Stimulated activated CD4-positive, alpha-beta T cell treated with anti-CD3 and anti-CD28 coated beads, Interleukin-1b, Interleukin-23, amount 100 ng/mL, for 24 hours (primary cell): ENCODE data around the gene CFAP251.
"Not testable (repeated sequence)": the region's sequence is repeated elsewhere in the genome, so short reads cannot be mapped to it uniquely, and the experiment has no call there.

Experiments
- DNase-seq, 4 experiments: peaks; one replicate each; pipeline ENCODE4 v3.0.0-alpha.2; 2020; ENCODE audit warnings: low read depth in 4 of 4, low spot score in 1 of 4

Gene CFAP251

DNA sequence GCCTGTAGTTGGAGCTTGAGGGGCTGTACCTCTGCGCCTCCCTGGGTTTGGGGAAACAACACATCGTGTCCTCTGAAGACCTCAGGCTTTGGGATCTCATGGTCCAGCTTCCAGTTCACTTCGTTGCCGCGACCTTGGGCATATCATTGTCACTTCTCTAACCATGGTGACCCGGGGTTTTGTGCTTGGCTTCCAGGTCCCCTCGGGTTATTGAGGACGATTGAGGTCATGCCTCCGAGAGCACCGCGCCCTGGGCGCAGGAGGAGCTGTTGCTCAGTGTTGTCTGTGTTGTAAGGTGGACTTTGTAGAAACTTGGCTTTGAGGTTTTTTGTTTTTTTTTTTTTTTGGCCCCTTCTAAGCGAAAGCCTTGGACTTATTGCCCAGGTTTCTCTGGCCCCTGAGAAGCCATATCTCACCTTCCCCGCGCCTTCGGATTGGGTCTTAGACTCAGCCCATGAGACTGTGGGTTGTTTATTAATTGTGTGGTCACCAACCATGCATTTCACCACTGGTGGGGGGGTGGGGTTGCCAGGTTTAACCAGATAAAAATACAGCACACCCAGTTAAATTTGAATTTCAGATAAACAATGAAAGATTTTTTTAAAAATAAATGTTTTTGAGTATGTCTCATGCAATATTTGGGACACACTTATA, 105.9 kb downstream of the CFAP251 start:
- DNase-seq, result no peak

DNA sequence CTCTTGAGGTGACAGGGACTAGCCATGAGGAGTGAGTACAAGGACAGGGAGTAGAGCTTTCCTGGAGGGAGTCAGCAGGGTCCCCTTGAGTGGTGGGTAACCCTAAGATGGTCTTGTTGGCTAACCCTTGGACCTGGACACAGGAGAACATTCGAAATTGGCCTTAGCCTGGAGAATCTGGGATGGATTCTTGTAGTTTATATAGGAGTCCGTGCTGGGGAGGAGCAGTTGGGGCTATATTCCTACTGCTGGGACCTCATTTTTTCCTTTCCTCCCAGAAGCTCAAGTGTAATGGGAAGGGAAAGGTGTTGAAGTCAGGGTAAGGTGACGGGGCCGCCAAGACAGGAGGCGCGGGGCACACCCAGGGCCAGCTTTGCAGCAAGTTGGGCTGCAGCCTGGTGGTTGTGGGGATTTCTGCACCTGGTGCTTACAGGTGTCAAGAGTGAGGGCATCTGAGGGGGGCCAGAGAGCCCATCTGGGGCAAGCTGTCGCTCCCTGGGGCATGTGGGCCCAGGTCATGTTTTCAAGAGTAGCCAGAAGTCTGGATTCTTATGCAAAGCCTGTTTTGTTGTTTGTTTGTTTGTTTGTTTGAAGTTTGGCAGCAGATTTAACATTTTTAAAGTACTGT, 108.4 kb downstream of the CFAP251 start:
- no peak for DNase-seq

DNA sequence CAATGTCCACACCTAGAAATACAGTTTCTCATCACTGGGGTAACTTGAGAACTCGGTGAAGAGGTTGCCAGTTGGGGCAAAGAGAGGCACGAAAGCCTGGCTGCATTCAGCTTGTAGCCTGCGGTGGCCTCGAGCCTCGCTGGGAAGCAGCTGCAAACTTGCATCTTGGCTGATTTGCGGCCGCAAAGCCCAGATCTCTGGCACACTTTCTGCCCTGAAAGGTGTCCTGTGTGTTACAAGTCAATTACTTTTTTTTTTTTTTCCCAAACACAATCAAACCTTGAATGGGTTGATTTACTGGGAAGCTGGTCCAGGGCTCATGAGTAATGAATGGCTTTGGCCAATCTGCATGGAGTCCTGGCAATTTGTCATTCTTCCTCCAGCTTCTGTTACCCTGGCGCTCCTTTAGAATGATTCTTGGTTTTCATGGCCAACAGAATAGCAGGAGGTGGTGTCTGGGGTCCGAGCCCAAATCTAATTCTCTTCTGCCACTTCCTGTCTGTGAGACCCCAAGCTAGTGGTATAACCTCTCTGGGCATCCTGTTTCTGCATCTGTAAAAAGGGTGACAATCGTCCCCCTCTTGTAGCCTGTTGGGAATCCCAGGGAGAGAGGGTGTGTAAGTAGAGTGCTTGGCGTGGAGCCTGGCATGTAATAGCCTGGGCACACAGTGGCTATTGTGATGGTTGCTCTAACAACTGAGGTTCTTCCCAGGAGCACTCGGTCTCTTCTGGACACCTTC, 109.9 kb downstream of the CFAP251 start:
- DNase-seq, result no peak

DNA sequence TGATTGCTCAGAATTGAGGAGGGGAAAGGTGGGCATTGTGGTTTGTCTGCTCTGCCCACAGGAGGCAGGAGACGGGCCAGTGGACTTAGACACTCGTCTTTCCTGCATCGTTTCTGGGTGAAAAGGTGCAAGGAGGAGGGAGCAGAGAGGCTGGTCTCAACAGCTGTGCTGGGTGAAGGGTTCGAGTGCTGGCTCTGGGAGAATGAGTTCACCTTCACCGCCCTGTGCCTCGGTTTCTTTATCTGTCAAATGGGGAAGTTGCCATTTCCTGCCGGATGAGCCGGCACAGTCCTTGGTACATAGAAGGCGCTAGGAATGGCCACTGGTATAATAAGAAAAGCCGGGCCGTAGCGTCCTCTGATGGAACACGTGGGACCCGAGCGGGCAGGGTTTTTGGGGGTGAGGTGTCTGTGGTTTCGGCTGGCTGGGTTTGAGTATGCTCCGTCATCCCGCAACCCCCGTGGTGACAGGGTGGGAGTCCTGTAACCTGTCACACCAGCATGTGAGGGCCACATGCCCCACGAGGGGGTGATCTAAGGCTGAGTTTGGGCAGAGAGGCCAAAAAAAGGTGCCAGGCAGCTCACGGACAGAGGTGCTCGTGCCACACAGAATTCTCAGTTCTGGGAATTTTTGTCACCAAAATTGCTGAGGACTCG, 110.6 kb downstream of the CFAP251 start:
- DNase-seq, result no peak

DNA sequence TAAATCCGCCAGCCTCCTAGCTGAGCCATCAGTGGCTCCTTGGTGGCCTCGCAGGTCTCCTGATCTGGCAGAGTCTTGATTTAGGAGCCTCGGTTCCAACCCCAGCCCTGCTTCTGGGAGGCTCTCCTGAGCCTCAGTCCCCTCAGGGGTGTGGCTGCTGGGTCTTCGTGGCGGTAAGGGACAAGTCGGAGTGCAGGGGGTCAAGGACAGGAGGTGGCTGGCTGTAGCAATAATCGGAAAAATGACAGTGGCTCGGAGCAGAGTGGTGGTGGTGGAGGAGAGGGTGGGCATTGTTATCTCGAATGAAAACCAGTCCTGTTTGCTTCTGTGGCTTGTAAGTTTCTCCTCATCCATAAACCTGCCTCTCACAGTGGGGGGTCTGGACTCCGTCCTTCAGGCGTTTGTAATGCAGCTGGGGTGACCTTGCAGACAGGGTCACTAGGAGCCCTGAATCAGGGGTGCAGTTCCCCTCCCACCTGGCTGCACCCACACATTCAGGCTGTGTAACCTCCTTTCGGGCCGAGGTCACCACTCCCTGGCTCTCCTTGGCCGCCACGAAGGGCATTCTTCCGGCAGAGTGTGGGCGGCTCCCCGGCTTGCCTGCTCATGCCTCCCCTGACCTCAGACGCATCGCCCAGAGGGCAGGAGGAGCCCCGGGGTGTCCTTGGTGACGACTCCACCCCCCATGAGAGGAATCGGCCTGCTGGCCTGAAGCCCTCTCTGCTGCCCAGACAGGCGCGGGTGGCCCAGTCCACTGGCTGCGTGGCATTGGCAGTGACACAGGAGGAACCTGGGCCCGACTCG, 111.4 kb downstream of the CFAP251 start:
- DNase-seq, result no peak

DNA sequence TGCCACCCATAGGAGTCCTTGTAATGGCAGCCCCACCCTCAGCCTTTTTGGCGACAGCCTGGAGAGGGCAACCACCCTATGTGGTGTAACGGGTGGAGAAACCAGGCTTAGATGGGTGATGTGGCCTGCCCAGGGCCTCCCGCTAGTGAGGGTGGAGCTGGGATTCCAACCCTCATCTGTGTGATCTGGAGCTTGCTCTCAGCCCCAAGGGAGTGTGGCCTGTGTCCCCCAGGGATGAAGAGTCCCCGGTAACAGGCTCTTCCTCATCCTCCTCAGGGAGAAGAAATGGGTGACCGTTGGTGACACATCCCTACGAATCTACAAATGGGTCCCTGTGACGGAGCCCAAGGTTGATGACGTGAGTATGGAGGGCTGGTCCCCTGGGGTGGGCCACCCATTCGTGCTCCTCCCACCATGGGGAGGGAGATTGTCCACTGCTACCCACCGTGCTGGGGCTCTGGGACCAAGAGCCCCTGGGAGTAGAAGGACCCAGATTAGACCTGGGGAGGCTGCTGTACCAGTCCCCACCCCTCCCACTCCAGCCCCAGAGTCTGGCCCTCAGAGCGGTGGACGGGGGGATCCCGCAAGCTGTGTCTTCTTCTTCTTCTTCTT, 112.1 kb downstream of the CFAP251 start:
- no peak for DNase-seq

DNA sequence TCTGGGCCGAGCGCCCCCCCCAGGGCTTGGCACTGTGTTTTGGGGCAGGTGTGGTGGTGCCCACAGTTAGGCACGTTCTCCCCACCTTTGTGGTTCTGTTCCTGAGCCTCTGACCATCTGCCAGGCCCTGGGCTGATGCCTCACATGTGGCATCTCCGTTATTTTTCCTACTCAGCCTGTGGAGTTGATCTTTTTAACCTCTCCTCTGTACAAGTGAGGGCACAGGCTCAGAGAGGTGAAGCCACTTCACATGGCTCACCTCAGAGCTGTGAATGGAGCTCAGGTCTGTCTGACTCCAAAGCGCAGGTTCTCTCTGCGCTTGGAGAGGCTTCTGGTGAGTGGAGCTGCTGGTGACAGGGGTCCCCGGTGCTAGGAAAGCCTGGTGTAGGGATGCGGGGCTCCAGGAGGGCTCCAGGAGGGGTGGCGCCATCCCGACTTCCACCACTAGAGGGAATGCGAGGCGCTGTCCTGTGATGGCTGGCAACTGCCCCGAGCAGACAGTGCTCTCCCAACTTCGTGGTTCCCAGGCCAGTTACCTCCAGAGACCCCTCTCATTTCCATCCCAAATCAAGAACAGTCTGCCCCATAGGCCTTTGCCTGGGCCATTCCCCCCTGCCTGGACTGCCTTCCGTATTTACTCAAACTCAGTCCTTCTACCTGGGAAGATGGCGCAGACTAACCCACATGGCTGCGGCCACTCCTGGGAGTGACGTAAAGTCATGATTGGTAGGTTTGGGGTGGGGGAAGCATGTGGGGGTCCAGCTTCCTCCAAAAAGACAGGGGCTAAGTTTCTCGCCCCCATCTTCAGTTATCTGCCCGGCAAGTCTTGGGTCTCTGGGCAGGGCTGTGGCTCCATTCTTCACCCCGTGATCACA, 113.2 kb downstream of the CFAP251 start:
- peak in 2 of 4 experiments; percentile 44 to 47 for DNase-seq

DNA sequence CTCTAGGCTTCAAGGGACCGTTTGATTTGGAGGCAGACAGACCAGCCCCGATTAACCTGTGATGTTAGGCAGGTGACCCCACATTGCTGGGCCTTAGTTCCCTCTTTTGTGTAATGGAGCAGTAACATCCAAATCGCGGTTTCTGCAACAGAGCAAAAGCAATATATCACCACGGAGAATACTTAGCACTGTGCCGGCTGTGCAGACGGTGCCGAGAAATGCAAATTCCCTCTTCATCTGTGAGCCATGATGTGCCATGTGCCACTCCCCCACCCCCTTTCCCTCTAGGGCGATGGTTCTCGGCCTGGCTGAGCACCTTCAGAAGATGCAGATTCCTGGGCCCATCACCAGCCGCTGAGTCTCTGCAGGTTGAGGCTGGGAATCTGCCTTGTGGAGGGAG, 114.2 kb downstream of the CFAP251 start:
- DNase-seq, result no peak

DNA sequence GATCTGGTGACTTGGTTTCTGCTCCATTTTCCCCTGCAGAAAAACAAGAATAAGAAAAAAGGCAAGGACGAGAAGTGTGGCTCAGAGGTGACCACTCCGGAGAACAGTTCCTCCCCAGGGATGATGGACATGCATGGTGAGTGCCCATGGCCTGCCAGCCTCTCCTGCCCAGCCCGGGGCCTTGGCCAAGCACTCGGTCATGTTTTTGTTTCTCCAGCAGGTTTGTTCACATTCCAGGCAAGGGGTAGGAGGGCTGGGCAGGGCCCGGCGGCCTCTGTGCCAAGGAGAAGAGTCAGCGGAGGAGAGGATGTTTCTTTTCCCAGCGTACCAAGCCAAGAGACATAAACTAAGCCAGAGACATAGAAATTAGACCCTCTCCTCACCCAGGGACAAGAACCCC, 116.9 kb downstream of the CFAP251 start:
- no peak for DNase-seq

DNA sequence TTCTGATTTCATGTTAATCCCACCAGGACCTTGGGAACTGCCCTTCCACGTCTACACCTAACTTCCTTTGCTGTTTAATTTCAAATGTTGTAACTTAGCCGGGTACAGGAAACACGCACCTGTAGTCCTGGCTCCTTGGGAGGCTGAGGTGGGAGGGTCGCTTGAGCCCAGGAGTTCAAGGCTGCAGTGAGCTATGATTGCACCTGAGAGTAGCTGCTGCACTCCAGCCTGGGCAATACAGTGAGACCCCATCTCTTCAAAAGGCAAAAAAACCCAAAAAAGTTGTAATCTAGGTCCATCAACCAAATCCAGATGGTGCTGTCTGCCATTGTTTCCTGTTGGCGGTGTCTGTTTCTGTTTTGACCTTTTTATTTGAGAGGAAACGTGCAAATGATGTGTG, 117.8 kb downstream of the CFAP251 start:
- DNase-seq, result no peak

DNA sequence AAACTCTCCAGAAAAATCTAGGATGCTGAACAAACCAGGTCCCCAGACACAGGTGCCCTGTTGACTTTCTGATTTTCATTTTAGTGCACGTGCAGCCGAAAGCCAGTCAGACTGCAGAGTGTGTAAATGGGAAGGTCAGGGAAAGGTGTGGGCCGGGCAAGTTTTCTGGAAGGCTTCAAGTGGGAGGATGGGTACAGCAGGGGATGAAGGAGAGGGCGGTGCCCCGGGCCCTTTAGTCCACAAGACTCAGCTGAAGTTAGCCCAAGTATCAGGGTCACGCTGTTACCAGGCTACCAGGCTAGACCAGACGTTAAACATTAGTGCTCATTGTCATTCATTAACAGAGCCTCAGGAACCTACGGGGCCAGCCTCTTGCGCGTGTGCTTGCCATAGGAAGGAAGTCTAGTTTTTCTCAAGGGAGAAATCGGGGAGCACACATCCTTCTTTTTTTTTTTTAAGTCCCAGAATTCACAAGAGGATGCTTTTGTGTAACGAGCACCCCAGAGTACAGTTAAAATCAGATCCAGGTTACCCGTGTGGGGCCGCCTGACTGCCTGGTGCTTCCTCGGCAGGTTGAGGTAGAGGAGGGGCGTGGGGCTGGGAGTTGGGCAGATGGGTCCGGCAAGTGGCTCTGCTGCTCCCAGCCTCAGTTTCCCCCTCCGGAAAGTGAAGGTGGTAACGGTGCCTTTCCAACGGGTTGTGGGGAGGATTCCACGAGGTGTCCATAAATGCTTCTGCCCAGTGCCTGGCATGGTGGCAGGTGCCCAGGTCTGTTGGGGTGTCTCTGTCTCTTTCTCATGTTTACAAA, 122.4 kb downstream of the CFAP251 start:
- DNase-seq, result no peak

DNA sequence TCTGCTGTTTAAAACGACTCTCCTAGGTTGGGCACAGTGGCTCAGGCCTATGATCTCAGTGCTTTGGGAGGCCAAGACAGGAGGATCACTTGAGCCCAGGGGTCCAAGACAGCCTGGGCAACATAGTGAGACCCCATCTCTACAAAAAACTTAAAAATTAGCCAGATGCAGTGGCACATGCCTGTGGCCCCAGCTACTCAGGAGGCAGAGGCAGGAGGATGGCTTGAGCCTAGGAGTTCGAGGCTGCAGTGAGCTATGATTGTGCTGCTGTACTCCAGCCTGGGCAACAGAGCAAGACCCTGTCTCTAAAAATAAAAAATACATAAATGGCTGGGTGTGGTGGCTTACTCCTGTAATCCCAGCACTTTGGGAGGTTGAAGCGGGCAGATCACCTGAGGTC, 123.1 kb downstream of the CFAP251 start:
- DNase-seq, result not testable (repeated sequence)

DNA sequence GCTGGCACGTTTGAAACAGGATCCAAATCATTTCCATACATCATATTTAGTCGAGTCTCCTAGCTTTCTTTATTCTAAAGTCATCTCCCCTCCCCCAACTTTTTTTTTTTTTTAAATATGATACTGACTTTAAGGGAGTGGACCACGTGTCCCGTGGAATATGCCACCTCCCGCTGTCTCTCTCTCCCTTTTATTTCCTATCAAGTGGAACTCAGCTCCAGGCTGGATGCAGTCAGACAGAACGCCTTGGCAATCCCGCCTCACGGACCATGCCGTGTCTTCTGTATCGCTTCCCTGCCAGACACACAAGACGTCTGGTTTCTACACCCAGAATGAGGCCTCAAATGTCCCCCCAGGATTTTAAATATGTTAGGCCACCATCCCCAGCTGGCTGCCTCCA, 124.5 kb downstream of the CFAP251 start:
- DNase-seq, result no peak

DNA sequence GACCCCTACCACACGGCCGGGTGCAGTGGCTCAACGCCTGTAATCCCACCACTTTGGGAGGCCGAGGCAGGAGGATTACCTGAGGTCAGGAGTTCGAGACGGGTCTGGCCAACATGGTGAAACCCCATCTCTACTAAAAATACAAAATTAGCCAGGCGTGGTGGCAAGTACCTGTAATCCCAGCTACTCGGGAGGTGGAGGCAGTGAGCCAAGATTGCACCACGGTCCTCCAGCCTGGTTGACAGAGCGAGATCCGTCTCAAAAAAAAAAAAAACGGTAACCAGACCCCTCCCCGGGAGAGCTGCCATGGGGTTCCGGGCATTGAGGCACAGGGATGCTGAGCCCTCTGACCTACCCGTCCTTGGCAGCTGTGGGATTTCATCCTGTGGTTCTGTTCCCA, 125.1 kb downstream of the CFAP251 start:
- no peak for DNase-seq

DNA sequence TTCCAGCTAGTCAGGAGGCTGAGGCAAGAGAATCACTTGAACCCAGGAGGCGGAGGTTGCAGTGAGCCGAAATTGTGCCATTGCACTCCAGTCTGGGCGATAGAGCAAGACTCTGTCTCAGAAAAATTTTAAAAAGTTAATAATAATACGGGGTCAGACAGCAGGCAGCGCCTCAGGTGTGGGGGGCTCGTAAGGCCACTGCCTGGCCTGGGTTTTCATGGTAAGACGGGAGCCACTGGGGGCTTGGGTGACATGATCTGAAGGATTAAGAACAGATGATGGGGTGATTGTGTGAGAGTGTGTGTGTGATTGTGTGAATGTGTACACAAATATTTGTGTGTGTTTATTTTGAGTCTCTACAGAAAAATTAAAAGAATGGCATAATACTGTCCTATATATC, 126.9 kb downstream of the CFAP251 start:
- no peak for DNase-seq

DNA sequence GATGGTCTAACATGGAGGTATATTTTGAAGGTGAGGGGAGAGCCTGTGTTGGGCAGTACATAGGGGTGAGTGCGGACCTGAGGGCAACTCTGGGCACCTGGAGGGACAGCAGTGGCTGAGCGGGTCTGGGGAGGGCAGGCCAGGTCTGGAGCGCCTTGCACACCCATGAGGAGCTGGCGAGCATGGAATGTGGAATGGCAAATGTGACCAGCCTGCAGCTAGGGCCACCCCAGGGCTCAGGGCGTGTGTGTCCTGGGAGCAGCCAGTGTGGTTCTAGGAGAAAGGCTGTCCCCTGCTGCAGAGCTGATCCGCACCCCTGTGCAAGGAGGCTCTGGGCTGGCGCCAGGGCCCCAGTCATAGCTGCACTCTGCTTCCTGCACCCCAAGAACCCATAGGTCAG, 127.8 kb downstream of the CFAP251 start:
- no peak for DNase-seq

DNA sequence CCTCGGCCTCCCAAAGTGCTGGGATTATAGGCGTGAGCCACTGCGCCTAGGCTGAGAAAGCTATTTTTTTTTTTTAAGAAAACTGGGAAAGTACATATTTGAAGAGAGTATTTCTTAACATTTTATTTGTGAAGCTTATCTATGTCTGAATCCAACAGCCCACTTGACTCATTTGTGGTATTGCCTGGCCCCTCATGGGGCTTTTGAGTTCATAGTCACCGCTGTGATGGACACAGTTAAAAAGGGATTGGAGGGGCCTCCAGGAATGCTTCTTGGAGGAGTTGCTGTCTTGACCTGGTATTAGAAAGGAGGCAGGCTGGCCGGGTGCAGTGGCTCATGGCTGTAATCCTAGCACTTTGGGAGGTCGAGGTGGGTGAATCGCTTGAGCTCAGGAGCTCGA, 129.8 kb downstream of the CFAP251 start:
- DNase-seq, result no peak

DNA sequence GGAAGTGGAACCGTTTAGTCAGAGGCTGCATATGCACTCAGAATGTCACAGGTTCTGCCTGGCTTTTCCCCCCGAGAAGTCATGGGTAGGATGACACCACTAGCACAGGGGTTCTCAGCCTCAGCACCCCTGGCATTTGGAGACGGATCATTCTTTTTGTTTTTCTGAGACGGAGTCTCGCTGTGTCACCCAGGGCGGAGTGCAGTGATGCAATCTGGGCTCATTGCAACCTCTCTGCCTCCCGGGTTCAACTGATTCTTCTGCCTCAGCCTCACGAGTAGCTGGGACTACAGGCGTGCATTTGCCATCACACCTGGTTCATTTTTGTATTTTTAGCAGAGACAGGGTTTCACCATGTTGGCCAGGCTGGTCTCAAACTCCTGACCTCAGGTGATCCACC, 131.4 kb downstream of the CFAP251 start:
- no peak for DNase-seq

DNA sequence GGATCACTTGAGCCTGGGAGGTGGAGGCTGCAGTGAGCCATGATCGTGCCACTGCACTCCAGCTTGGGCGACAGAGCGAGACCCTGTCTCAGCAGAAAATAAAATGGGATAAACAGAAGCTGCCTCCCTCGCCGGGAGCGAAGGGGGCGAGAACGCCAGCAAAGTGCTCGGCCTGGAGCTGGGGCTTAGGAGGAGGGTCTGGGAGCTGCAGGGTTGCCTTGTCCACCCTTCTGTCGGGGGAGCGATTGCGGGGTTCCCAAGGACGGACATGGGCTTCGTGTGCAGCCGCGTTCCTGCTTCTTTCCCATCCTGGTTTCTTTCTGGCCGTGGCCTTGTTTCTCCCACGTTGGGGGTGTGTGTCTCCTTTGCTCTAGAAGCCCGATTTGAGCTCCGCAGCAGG, 132.3 kb downstream of the CFAP251 start:
- no peak for DNase-seq
